H1 (cell line): ENCODE data around the gene ATG4C.

ENCODE experiments used
- ATF3 ChIP-seq: IDR thresholded peaks from 2 replicates; pipeline ENCODE4 v1.6.1; 2011; ENCODE audit warnings: low read depth, mild to moderate bottlenecking, low read length; ENCODE audit not compliant: insufficient read depth
- CTCF ChIP-seq, 3 experiments: IDR thresholded peaks; 1 replicate in 2 of 3; 2 replicates in 1 of 3; pipeline versions ENCODE4 v1.5.1 to v1.6.1; 2011; ENCODE audit warnings: low read length in 3 of 3, mild to moderate bottlenecking in 3 of 3, inconsistent platforms in 2 of 3, low read depth in 1 of 3, moderate library complexity in 1 of 3; ENCODE audit not compliant: insufficient read depth in 1 of 3; ENCODE audit errors: control extremely low read depth in 1 of 3
- EZH2 ChIP-seq: fragments of 200-600 bp; sonication (generic); IDR thresholded peaks from 2 replicates; pipeline ENCODE4 v1.7.1; 2012; ENCODE audit warnings: low read depth, mild to moderate bottlenecking, moderate library complexity, low read length, inconsistent platforms; ENCODE audit not compliant: severe bottlenecking
- GTF2F1 ChIP-seq: IDR thresholded peaks from 2 replicates; pipeline ENCODE4 v1.6.1; 2012; ENCODE audit warnings: low read depth, low read length, improper control_type of control experiment, borderline replicate concordance
- NRF1 ChIP-seq: IDR thresholded peaks from 2 replicates; pipeline ENCODE4 v1.6.1; 2011; ENCODE audit warnings: mild to moderate bottlenecking, low read depth, low read length, improper control_type of control experiment
- POLR2A ChIP-seq, 2 experiments: IDR thresholded peaks; 1 replicate in 1 of 2; 2 replicates in 1 of 2; pipeline ENCODE4 v1.6.1; 2011; ENCODE audit warnings: low read depth in 2 of 2, low read length in 2 of 2, mild to moderate bottlenecking in 2 of 2; ENCODE audit errors: control extremely low read depth in 1 of 2
- SIN3A ChIP-seq, 2 experiments: IDR thresholded peaks in 1 of 2; conservative IDR thresholded peaks in 1 of 2; 2 replicates each; pipeline ENCODE4 v1.6.1; 2011 to 2012; ENCODE audit warnings: low read length in 2 of 2, improper control_type of control experiment in 1 of 2, low read depth in 1 of 2, mild to moderate bottlenecking in 1 of 2

- TF ChIP-seq ATF3 (no peak), CTCF (IDR thresholded peaks at IDR 0.05; ENCODE audit: control extremely low read depth in 1 of 3, insufficient read depth in 1 of 3, low read depth in 1 of 3, low read length in 3 of 3) (no peak), SIN3A (conservative IDR thresholded peaks at IDR 0.05 in 1 of 2, IDR thresholded peaks at IDR 0.05 in 1 of 2; ENCODE audit: low read depth in 1 of 2, low read length in 2 of 2) (no peak), POLR2A (IDR thresholded peaks at IDR 0.05; ENCODE audit: control extremely low read depth in 1 of 2, low read depth in 2 of 2, low read length in 2 of 2) (no peak), GTF2F1 (no peak), EZH2 (no peak), NRF1 (no peak)
Measured at GRCh38 chr1:62781841-62782543, 1.9 kb upstream of the ATG4C start.
